Naive B cell (primary cell): ENCODE data around the gene GNA12. TPM values are rescaled to one million over a fixed set of nuclear protein-coding genes. Genes with fewer than 3 reads are reported as not detected.
A peak's percentile ranks its signal among the peaks of the same experiment; 100 is the strongest.

Source experiments
- ATAC-seq, 2 donors: fragments of 150-1000 bp; cut with Tn5 transposase; 2 replicates each; pipeline ENCODE4 v1.10.0; 2021; ENCODE audit warnings: low read depth in 2 of 2, mild to moderate bottlenecking in 2 of 2, moderate library complexity in 2 of 2
- DNase-seq: peaks from one replicate; pipeline ENCODE4 v3.0.0; 2022
- H3K27ac Mint-ChIP-seq, 6 donors: one replicate each; pipeline ENCODE4 v1.8.0; 2020 to 2022; ENCODE audit warnings: mild to moderate bottlenecking in 6 of 6, mixed read lengths in 6 of 6, moderate library complexity in 5 of 6, inconsistent platforms in 2 of 6
- H3K27me3 Mint-ChIP-seq, 3 donors: one replicate each; pipeline ENCODE4 v1.8.0; 2021 to 2022; ENCODE audit warnings: mixed read lengths in 3 of 3, mild to moderate bottlenecking in 1 of 3
- H3K36me3 Mint-ChIP-seq, 2 donors: one replicate each; pipeline ENCODE4 v1.8.0; 2020 to 2022; ENCODE audit warnings: mixed read lengths in 2 of 2, inconsistent platforms in 1 of 2, mild to moderate bottlenecking in 1 of 2
- H3K4me1 Mint-ChIP-seq, 3 donors: one replicate each; pipeline ENCODE4 v1.8.0; 2020 to 2022; ENCODE audit warnings: mixed read lengths in 3 of 3, inconsistent platforms in 1 of 3, mild to moderate bottlenecking in 1 of 3, moderate library complexity in 1 of 3
- H3K4me3 Mint-ChIP-seq, 8 donors: one replicate each; pipeline ENCODE4 v1.8.0; 2020 to 2022; ENCODE audit warnings: mild to moderate bottlenecking in 8 of 8, mixed read lengths in 8 of 8, moderate library complexity in 8 of 8, inconsistent platforms in 2 of 8
- H3K9me3 Mint-ChIP-seq, 7 donors: one replicate each; pipeline ENCODE4 v1.8.0; 2020 to 2022; ENCODE audit warnings: mixed read lengths in 7 of 7, mild to moderate bottlenecking in 5 of 7, inconsistent platforms in 2 of 7, moderate library complexity in 1 of 7
- polyA plus RNA-seq, 6 donors: library from polyadenylated mRNA; unstranded; fragments of 300-500 nt; fragmentation: Illumina TruSeq; gene quantifications; one replicate each; pipeline ENCODE4 v1.2.3, GENCODE V29; 2021; ENCODE audit warnings: low read depth in 6 of 6

Gene GNA12
- polyA plus RNA-seq, 6 donors from 2014 or later, result 26.6 to 43.8 (median 34.8) TPM

- peaks cover under 1 to 13% of the 10 kb centered on the region in 2 donors for H3K36me3 Mint-ChIP-seq
- H3K27me3 Mint-ChIP-seq, result no peaks in the 10 kb centered on the region
- no peak for ATAC-seq
- no peak for DNase-seq
- peak overlapping the region in 5 of 6 donors; percentile 35 to 84 (median 64) for H3K27ac Mint-ChIP-seq
- peaks cover 40 to 63% (median 55%) of the 10 kb centered on the region in 3 donors for H3K4me1 Mint-ChIP-seq
- H3K9me3 Mint-ChIP-seq, result no peaks in the 10 kb centered on the region
- peak overlapping the region in 7 of 8 donors; percentile 19 to 72 (median 42) for H3K4me3 Mint-ChIP-seq
Observed at GRCh38 chr7:2807845-2808772, 36.0 kb downstream of the GNA12 start.

GRCh38 chr7:2807460-2807844 is 36.7 kb downstream of the GNA12 start:
- Mint-ChIP-seq H3K27me3 (no peaks in the 10 kb centered on the region), H3K9me3 (no peaks in the 10 kb centered on the region), H3K4me3 (peak overlapping the region in 6 of 8 donors; percentile 12 to 47 (median 20)), H3K36me3 (peaks cover 0 to 13% of the 10 kb centered on the region in 2 donors), H3K4me1 (peaks cover 40 to 63% (median 61%) of the 10 kb centered on the region in 3 donors), H3K27ac (peak overlapping the region in 1 of 6 donors; percentile 76)
- DNase-seq (no peak), ATAC-seq (no peak)

DNA sequence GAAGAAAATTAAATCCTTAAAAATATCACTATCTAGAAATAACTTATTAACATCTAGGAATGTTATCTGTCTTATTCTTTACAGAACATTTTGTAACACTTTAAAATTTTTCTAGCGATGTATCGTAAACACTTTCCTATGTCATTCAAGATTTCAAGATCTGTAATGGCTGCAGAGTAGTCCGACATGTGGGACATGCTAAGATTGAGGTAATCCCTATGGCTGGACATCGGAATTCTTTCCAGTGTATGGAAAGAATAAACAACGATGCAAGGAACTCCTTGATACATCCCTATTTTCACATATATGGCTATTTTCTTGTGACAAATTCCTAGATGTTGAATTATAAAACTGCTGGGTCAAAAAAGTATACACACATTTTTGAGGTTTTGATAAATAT is 37.5 kb downstream of the GNA12 start:
- Mint-ChIP-seq H3K36me3 (peaks cover 0 to 13% of the 10 kb centered on the region in 2 donors), H3K27ac (peak overlapping the region in 1 of 6 donors; percentile 30), H3K4me1 (peaks cover 42 to 64% (median 60%) of the 10 kb centered on the region in 3 donors), H3K27me3 (no peaks in the 10 kb centered on the region), H3K4me3 (peak overlapping the region in 1 of 8 donors; percentile 15), H3K9me3 (no peaks in the 10 kb centered on the region)
- DNase-seq (no peak), ATAC-seq (no peak)

DNA sequence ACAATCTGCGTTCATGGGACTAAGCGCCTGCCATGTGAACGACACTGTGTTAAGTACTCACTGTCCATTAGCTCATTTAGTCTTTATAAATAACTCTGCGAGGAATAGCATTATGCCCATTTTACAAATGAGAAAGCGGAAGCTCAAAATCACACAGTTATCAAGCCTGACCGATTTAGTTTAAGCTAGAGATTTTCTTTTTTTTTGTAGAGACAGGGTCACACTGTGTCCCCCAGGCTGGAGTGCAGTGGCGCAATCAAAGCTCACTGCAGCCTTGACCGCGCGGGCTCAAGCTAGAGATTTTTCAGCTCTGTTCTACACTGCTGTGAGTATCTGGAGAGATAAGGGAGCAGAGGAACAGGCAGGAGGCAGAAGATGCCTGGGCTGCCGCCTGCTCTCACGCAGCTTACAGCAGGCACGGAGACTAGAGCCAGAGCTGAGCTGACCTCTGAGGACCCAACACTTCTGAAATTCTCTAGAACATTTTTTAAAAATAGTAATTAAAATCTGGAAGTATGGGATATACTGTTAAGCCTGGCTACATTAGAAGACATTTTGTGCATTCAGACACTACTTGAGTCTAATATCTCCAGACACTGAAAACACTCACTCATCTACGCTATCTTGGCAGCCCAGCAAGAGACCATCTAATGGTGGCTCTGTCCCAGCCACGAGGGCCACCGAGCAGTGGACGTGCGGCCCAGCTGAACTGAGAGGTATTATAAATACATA is 38.7 kb downstream of the GNA12 start:
- Mint-ChIP-seq H3K4me1 (peaks cover 45 to 64% (median 59%) of the 10 kb centered on the region in 3 donors), H3K9me3 (no peaks in the 10 kb centered on the region), H3K27me3 (no peaks in the 10 kb centered on the region), H3K4me3 (no peak overlapping the region), H3K36me3 (peaks cover 0 to 5% of the 10 kb centered on the region in 2 donors), H3K27ac (peak overlapping the region in 1 of 6 donors; percentile 20)
- no peak for ATAC-seq
- DNase-seq, result no peak

- no peaks in the 10 kb centered on the region for H3K27me3 Mint-ChIP-seq
- peak overlapping the region in 2 of 6 donors; percentile 32 to 52 for H3K27ac Mint-ChIP-seq
- ATAC-seq (no peak), DNase-seq (no peak)
- H3K4me3 Mint-ChIP-seq, result no peak overlapping the region
- H3K36me3 Mint-ChIP-seq, result peaks cover 0 to 5% of the 10 kb centered on the region in 2 donors
- peaks cover 54 to 74% (median 62%) of the 10 kb centered on the region in 3 donors for H3K4me1 Mint-ChIP-seq
- H3K9me3 Mint-ChIP-seq, result no peaks in the 10 kb centered on the region
Observed at GRCh38 chr7:2804227-2804763, 39.8 kb downstream of the GNA12 start.

DNA sequence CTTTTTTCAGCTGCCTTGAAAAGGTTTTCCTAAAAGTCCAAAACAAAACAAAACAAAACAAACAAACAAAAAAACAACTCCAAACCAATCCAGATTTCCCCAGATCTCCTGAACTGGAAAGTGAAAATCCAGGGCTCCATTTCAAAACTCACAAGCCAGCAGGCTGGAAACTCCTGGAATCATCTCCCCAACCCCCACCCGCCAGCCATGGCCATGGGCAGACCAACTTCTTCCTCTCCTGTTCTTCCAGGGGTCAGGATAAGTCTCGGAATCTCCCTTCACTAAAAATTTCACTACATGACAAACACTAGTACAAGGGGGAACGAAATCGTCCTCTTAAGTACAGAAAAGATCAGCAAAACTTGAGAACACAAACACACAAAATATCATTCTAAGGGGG is 40.4 kb downstream of the GNA12 start:
- Mint-ChIP-seq H3K27ac (peak overlapping the region in 1 of 6 donors; percentile 29), H3K4me1 (peaks cover 55 to 74% (median 62%) of the 10 kb centered on the region in 3 donors), H3K9me3 (no peaks in the 10 kb centered on the region), H3K36me3 (peaks cover 0 to 5% of the 10 kb centered on the region in 2 donors), H3K27me3 (no peaks in the 10 kb centered on the region), H3K4me3 (no peak overlapping the region)
- DNase-seq (no peak), ATAC-seq (no peak)

- Mint-ChIP-seq H3K9me3 (no peaks in the 10 kb centered on the region), H3K36me3 (peaks cover 0 to 5% of the 10 kb centered on the region in 2 donors), H3K27me3 (no peaks in the 10 kb centered on the region), H3K4me1 (peaks cover 54 to 74% (median 62%) of the 10 kb centered on the region in 3 donors), H3K4me3 (no peak overlapping the region), H3K27ac (peak overlapping the region in 1 of 6 donors; percentile 26)
- DNase-seq, result no peak
- ATAC-seq, result no peak
Observed at GRCh38 chr7:2803342-2803692, 40.8 kb downstream of the GNA12 start.

DNA sequence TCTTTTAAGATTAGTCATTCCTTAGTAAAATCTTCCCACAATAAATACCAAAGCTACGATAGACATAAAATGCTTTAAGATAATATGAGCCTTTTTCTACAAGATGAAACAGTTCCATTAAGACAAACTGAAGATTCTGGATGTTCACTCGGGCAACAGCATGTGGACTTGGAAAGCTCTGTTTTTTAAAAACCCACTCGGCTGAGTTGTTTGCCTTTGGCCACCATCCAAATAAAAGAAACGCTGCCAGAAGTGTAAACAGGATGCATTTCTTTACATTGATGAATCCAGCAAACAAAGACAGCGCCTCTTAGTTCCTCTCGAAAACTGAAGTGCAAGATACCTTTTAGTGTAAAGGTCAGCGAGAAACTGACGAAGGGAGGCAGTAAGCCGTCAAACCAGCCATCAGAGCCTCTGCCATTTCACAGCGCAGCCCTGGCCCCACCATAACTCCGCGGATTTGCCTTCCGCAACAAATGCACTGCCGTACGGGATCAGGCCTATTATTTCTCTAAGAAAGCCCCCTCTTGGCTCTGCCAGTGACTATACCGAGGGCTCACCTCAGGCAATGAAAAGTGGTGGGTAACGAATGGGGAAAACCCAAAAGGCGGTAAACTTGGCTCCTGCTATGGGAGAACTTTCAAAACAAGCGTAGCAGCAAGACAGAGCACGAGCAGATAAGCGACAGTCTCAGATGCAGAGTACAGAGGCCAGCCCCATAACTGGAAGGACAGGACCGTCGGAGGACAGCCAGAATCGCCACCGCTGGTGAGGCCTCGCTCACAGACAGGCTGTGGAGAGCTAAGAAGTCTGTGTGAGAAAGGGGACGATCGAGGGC is 41.4 kb downstream of the GNA12 start:
- Mint-ChIP-seq H3K27me3 (no peaks in the 10 kb centered on the region), H3K36me3 (peaks cover 0 to 5% of the 10 kb centered on the region in 2 donors), H3K9me3 (no peaks in the 10 kb centered on the region), H3K4me1 (peaks cover 54 to 74% (median 65%) of the 10 kb centered on the region in 3 donors), H3K4me3 (no peak overlapping the region), H3K27ac (peak overlapping the region in 2 of 6 donors; percentile 26 to 56)
- no peak for ATAC-seq
- DNase-seq, result no peak

- H3K4me1 Mint-ChIP-seq, result peaks cover 61 to 77% (median 71%) of the 10 kb centered on the region in 3 donors
- H3K9me3 Mint-ChIP-seq, result no peaks in the 10 kb centered on the region
- peak overlapping the region in 1 of 6 donors; percentile 56 for H3K27ac Mint-ChIP-seq
Observed at GRCh38 chr7:2802101-2802500, 42.0 kb downstream of the GNA12 start.

GRCh38 chr7:2800931-2801688 is 43.0 kb downstream of the GNA12 start:
- Mint-ChIP-seq H3K4me3 (peak overlapping the region in 4 of 8 donors; percentile 17 to 81 (median 48)), H3K27me3 (no peaks in the 10 kb centered on the region), H3K36me3 (peaks cover 0 to 5% of the 10 kb centered on the region in 2 donors), H3K9me3 (no peaks in the 10 kb centered on the region), H3K27ac (peak overlapping the region in 5 of 6 donors; percentile 15 to 86 (median 49)), H3K4me1 (peaks cover 61 to 81% (median 79%) of the 10 kb centered on the region in 3 donors)
- ATAC-seq (no peak), DNase-seq (no peak)

More at GRCh38 chr7:2802101-2802500, 42.0 kb downstream of the GNA12 start:
- ATAC-seq (no peak), DNase-seq (no peak)
- Mint-ChIP-seq H3K4me3 (no peak overlapping the region), H3K36me3 (peaks cover 0 to 5% of the 10 kb centered on the region in 2 donors), H3K27me3 (no peaks in the 10 kb centered on the region)

DNA sequence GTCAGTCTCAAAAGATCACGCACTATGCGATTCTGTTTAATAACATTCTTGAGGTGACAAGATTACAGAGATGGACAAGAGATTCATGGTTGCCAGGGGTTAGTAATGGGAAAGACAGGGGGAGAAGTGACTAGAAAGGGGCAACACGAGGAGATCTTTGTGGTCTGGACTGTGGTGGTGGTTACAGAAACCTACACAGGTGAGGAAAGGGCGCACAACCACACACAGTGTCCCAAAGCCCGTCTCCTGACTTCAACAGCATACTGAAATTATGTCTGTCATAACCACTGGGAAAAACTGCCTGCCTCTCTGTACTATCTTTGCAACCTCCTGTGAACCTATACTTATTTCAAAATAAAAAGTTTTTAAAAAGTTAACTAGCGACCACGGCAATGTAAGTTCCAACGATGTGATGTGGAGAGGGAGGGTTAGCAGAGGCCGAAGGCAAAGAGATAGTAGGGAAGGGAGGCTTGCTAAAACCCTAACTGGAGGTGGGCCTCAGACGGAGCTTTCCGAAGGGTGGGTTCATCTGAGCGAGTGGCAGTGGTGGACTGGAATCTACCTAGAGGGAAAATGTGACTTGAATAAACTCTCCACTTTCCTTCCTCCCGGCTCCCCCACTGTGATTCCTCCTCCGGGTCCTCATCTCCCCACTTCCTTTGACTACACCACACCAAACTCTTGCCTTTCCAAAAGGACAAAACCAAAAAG is 43.7 kb downstream of the GNA12 start:
- Mint-ChIP-seq H3K36me3 (peaks cover 0 to 5% of the 10 kb centered on the region in 2 donors), H3K27me3 (no peaks in the 10 kb centered on the region), H3K27ac (peak overlapping the region in 1 of 6 donors; percentile 77), H3K4me1 (peaks cover 61 to 79% (median 79%) of the 10 kb centered on the region in 3 donors), H3K4me3 (peak overlapping the region in 2 of 8 donors; percentile 64 to 81), H3K9me3 (no peaks in the 10 kb centered on the region)
- ATAC-seq (no peak), DNase-seq (no peak)
